ENCODE results near the gene KRTAP5-1.
"Not testable (repeated sequence)": the region's sequence is repeated elsewhere in the genome, so short reads cannot be mapped to it uniquely, and the experiment has no call there.

KRTAP5-1 gene

GRCh38 chr11:1608363-1608762, 23.3 kb upstream of the KRTAP5-1 start, which contains the start of gene KRTAP5-3:
Gene KRTAP5-3, minus strand, starts transcription at chr11:1608463. Its CDS starts 78 bp downstream, at chr11:1608385.
- no peaks in the 10 kb centered on the region for H3K9me3 Mint-ChIP-seq
- no peak within 1 kb of the TSS for H3K27ac Mint-ChIP-seq
- H3K27me3 Mint-ChIP-seq: peaks cover 30% of the 10 kb centered on the region
- H3K36me3 Mint-ChIP-seq (ENCODE audit: low read depth): no peaks in the 10 kb centered on the region
- intact Hi-C loops (cut with micrococcal nuclease): no loop called here
- no peak within 1 kb of the TSS for H3K4me3 Mint-ChIP-seq
- H3K4me1 Mint-ChIP-seq (ENCODE audit: low read depth): no peaks in the 10 kb centered on the region

GRCh38 chr11:1607901-1608300, 22.8 kb upstream of the KRTAP5-1 start:
- H3K27me3 Mint-ChIP-seq: peaks cover 34% of the 10 kb centered on the region
- H3K4me3 Mint-ChIP-seq; H3K27ac Mint-ChIP-seq; intact Hi-C loops (cut with micrococcal nuclease); H3K4me1 Mint-ChIP-seq (ENCODE audit: low read depth); H3K36me3 Mint-ChIP-seq (ENCODE audit: low read depth); H3K9me3 Mint-ChIP-seq: not testable (repeated sequence)

GRCh38 chr11:1607156-1607845, 22.2 kb upstream of the KRTAP5-1 start:
- not testable (repeated sequence) for H3K27ac Mint-ChIP-seq; H3K4me3 Mint-ChIP-seq; H3K4me1 Mint-ChIP-seq (ENCODE audit: low read depth)

GRCh38 chr11:1605923-1606322, 20.8 kb upstream of the KRTAP5-1 start:
- H3K27ac Mint-ChIP-seq; H3K4me1 Mint-ChIP-seq (ENCODE audit: low read depth); intact Hi-C loops (cut with micrococcal nuclease); H3K36me3 Mint-ChIP-seq (ENCODE audit: low read depth); H3K4me3 Mint-ChIP-seq; H3K9me3 Mint-ChIP-seq: not testable (repeated sequence)
- H3K27me3 Mint-ChIP-seq: peaks cover 37% of the 10 kb centered on the region

More at GRCh38 chr11:1607156-1607845, 22.2 kb upstream of the KRTAP5-1 start:
- intact Hi-C loops (cut with micrococcal nuclease); H3K9me3 Mint-ChIP-seq; H3K36me3 Mint-ChIP-seq (ENCODE audit: low read depth): not testable (repeated sequence)
- H3K27me3 Mint-ChIP-seq: peaks cover 37% of the 10 kb centered on the region

GRCh38 chr11:1604711-1605110, 19.6 kb upstream of the KRTAP5-1 start:
- Mint-ChIP-seq H3K4me3 (no peak overlapping the region), H3K4me1 (ENCODE audit: low read depth) (no peaks in the 10 kb centered on the region), H3K27ac (no peak overlapping the region), H3K36me3 (ENCODE audit: low read depth) (no peaks in the 10 kb centered on the region), H3K27me3 (peaks cover 47% of the 10 kb centered on the region), H3K9me3 (no peaks in the 10 kb centered on the region)
- intact Hi-C loops (cut with micrococcal nuclease): no loop called here

- H3K27me3 Mint-ChIP-seq: peaks cover 47% of the 10 kb centered on the region
- H3K4me3 Mint-ChIP-seq: no peak overlapping the region
- intact Hi-C loops (cut with micrococcal nuclease): no loop called here
- no peaks in the 10 kb centered on the region for H3K4me1 Mint-ChIP-seq (ENCODE audit: low read depth)
- H3K36me3 Mint-ChIP-seq (ENCODE audit: low read depth): no peaks in the 10 kb centered on the region
- H3K9me3 Mint-ChIP-seq: no peaks in the 10 kb centered on the region
- H3K27ac Mint-ChIP-seq: no peak overlapping the region
These were observed 19.1 kb upstream of the KRTAP5-1 start for GRCh38 chr11:1604181-1604580.

- Mint-ChIP-seq H3K27ac (no peak overlapping the region), H3K27me3 (peaks cover 51% of the 10 kb centered on the region), H3K4me1 (ENCODE audit: low read depth) (no peaks in the 10 kb centered on the region), H3K9me3 (no peaks in the 10 kb centered on the region), H3K36me3 (ENCODE audit: low read depth) (no peaks in the 10 kb centered on the region), H3K4me3 (no peak overlapping the region)
- intact Hi-C loops (cut with micrococcal nuclease): no loop called here
These were observed 18.5 kb upstream of the KRTAP5-1 start for GRCh38 chr11:1603629-1604028.

DNA sequence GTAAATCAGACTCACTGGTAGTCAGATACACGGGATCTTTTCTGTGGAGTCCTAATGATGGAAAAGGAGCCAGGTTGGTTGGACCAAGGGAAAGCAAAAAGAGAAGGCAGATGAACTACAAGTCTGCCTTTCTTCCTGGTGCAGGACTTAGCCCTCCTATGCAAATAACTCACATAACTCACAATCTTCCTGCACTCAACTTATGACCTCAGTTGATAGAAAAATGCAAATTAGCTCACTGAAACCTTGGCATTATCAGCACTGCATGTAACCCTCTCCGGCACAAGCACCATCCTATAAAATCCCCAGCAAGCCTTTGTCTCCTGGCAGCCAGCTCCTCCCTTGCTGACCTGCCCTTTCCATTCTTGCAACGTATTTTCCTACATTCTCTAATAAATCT, 16.6 kb upstream of the KRTAP5-1 start:
- H3K36me3 Mint-ChIP-seq (ENCODE audit: low read depth); H3K4me1 Mint-ChIP-seq (ENCODE audit: low read depth); intact Hi-C loops (cut with micrococcal nuclease); H3K9me3 Mint-ChIP-seq; H3K4me3 Mint-ChIP-seq; H3K27ac Mint-ChIP-seq: not testable (repeated sequence)
- peaks cover 52% of the 10 kb centered on the region for H3K27me3 Mint-ChIP-seq

DNA sequence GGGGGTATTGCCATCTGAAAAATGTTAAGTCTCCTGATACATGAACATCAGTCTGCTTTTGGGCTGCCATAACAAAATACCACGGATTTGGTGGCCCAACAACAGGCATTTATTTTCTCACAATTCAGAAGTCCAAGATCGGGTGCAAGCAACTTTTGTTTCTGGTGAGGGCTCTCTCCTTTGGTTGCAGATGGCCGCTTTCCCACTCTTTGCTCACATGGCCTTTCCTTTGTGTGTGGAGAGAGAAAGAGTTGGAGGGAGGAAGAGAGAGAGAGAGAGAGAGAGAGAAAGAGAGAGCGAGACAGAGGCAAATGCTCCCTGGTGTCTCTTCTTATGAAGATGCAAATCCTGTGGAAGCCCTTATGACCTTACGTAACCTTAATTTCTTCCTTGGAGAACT, 15.5 kb upstream of the KRTAP5-1 start:
- H3K27me3 Mint-ChIP-seq: peaks cover 57% of the 10 kb centered on the region
- H3K27ac Mint-ChIP-seq: no peak overlapping the region
- intact Hi-C loops (cut with micrococcal nuclease): no loop called here
- H3K9me3 Mint-ChIP-seq: no peaks in the 10 kb centered on the region
- H3K36me3 Mint-ChIP-seq (ENCODE audit: low read depth): no peaks in the 10 kb centered on the region
- H3K4me3 Mint-ChIP-seq: no peak overlapping the region
- no peaks in the 10 kb centered on the region for H3K4me1 Mint-ChIP-seq (ENCODE audit: low read depth)

DNA sequence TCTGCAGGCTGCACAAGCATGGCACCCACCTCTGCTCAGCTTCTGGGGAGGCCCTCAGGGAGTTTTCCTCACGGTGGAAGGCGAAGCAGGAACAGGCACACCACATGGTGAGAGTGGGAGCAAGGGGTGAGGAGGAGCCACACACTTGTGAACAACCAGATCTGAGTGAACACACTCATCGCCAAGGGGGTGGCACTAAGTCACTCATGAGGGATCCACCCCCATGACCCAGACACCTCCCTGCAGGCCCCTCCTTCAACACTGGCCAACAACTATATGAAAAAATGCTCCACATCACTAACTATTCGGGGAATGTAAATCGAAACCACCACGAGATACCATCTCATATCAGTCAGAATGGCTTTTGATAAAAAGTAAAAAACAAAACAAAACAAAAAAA, 13.7 kb upstream of the KRTAP5-1 start:
- H3K27me3 Mint-ChIP-seq: peaks cover 73% of the 10 kb centered on the region
- H3K36me3 Mint-ChIP-seq (ENCODE audit: low read depth): no peaks in the 10 kb centered on the region
- no peaks in the 10 kb centered on the region for H3K9me3 Mint-ChIP-seq
- intact Hi-C loops (cut with micrococcal nuclease): no loop called here
- no peak overlapping the region for H3K4me3 Mint-ChIP-seq
- no peaks in the 10 kb centered on the region for H3K4me1 Mint-ChIP-seq (ENCODE audit: low read depth)
- no peak overlapping the region for H3K27ac Mint-ChIP-seq

DNA sequence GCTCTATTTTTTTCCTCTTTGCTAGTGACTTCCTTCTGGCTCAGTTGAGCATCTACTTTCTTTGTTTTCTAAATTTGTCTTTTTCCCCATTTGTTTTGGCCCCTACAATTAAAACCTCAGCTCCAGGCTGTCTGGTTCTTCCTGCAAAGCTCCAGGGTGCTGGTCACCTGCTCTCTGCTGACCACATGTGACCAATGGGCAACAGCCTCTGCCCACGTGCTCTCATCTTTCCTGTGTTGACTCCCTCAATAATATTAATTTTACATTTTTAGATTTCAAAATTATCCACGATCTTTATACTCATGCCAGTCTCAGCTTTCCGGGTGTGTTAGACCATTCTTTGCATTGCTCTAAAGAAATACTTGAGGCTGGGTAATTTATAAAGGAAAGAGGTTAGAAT, 13.3 kb upstream of the KRTAP5-1 start:
- not testable (repeated sequence) for H3K4me1 Mint-ChIP-seq (ENCODE audit: low read depth)

GRCh38 chr11:1597994-1598380, 12.9 kb upstream of the KRTAP5-1 start, which contains the start of gene KRTAP5-2:
Gene KRTAP5-2, minus strand, starts transcription at chr11:1598294. Its CDS starts 44 bp downstream, at chr11:1598250.
- no peaks in the 10 kb centered on the region for H3K9me3 Mint-ChIP-seq
- no peak within 1 kb of the TSS for H3K27ac Mint-ChIP-seq
- no peaks in the 10 kb centered on the region for H3K36me3 Mint-ChIP-seq (ENCODE audit: low read depth)
- intact Hi-C loops (cut with micrococcal nuclease): no loop called here
- no peak within 1 kb of the TSS for H3K4me3 Mint-ChIP-seq
- no peaks in the 10 kb centered on the region for H3K4me1 Mint-ChIP-seq (ENCODE audit: low read depth)
- peaks cover 76% of the 10 kb centered on the region for H3K27me3 Mint-ChIP-seq

More for the DNA sequence above, 13.3 kb upstream of the KRTAP5-1 start:
- H3K9me3 Mint-ChIP-seq; intact Hi-C loops (cut with micrococcal nuclease); H3K27ac Mint-ChIP-seq; H3K4me3 Mint-ChIP-seq; H3K36me3 Mint-ChIP-seq (ENCODE audit: low read depth): not testable (repeated sequence)
- H3K27me3 Mint-ChIP-seq: peaks cover 75% of the 10 kb centered on the region

GRCh38 chr11:1597331-1597993, 12.4 kb upstream of the KRTAP5-1 start:
- Mint-ChIP-seq H3K27me3 (peaks cover 80% of the 10 kb centered on the region), H3K27ac (no peak overlapping the region), H3K4me3 (no peak overlapping the region), H3K36me3 (ENCODE audit: low read depth) (no peaks in the 10 kb centered on the region), H3K4me1 (ENCODE audit: low read depth) (no peaks in the 10 kb centered on the region), H3K9me3 (no peaks in the 10 kb centered on the region)
- intact Hi-C loops (cut with micrococcal nuclease): no loop called here

- H3K4me1 Mint-ChIP-seq (ENCODE audit: low read depth); H3K9me3 Mint-ChIP-seq; H3K36me3 Mint-ChIP-seq (ENCODE audit: low read depth); intact Hi-C loops (cut with micrococcal nuclease); H3K4me3 Mint-ChIP-seq; H3K27ac Mint-ChIP-seq: not testable (repeated sequence)
- H3K27me3 Mint-ChIP-seq: peaks cover 81% of the 10 kb centered on the region
These were observed 11.6 kb upstream of the KRTAP5-1 start for GRCh38 chr11:1596576-1597121.

Data from dendritic cell treated with granulocyte-macrophage colony-stimulating factor and Interleukin-4, amounts not matched to agents 40 ng/mL and 50 ng/mL, for 4 days (primary cell).